Posterior cingulate gyrus (tissue), 11 donors: ENCODE results near the gene FUT9.

Source experiments
- DNase-seq, 10 donors: peaks; one replicate each; pipeline versions ENCODE4 v3.0.0 to v3.0.0-alpha.2; 2020 to 2021; ENCODE audit warnings: mixed read lengths in 3 of 10
- intact Hi-C: fragments of 100-400 bp; cut with DNase I; formaldehyde crosslinking; loops from one replicate; pipeline ENCODE4 v1.15.1; 2023

FUT9 gene

DNA sequence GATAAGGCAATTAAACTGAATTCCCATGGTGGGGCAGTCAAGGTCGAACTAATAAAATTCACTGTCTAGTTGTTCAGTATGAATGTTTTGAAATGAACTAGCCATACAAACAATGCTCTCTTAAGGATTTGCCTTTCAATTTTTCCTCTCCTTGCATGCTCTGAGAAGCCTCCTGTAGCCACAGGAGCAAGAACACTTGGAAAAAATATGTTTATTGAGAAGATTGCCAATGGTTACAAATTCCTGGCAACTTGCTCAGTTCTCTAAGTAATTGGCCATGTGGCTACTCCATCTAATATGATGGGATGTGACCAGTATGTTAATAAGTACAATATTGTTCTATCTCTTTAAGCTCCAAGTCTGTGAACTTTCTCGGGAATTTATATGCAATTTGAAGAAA lies 49.4 kb downstream of the FUT9 start:
- intact Hi-C loops = no loop called here
- DNase-seq = no peak

DNA sequence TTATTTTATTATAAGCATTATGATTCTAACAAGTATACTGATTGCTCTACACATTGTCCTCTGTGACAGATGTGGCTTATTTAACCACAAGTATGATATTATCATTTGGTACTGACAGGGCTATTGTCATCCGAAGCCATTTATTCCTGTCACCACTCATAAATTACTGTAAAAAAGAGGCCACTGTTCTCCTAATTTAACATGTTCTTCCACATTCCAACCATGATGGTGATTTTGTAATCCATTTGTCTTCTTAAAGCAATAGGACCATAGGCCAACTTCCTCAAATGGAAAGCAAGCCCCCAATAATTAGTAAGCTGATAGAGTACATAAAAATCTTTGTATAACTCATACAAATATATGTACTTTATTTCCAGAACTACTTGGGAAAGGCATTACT lies 50.6 kb downstream of the FUT9 start:
- DNase-seq = no peak
- intact Hi-C loops = no loop called here

DNA sequence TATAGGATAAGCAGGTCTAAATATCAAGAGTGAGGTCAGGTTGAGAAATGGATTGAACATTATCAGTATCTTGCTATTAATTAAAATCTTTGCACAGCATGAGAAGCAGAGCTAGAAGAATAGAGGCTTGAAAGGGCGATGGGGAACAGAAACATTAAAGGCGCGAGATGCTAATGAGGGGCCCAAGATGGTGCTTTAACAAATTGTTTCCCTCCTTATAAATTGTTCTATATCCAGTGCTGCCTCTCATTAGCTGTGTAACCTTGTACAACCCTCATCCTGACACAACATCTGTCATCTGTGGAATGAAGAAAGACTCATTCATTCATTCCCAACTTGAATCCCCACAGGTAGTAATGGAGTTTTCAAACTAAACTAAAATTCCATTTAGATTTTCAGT lies 57.8 kb downstream of the FUT9 start:
- no peak for DNase-seq
- intact Hi-C loops = no loop called here

DNA sequence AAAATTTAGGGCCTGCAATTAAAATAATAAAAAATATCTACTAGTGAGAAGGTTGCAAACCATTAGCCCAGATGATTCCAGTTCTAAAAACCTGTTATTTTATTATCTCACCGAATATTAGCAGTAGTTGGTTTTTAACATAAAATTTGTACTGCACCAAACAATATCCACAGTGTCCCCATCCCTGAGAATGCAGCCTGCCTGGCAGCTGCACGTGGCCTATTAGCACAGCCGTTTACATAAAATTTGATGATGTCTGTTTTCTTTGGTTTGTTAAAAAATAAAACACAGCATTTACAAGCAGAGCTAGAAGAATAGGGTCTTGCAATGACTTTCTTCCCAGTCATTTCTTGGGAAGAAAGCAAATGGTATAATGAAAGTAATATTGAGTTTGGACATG lies 58.2 kb downstream of the FUT9 start:
- intact Hi-C loops = no loop called here
- peak in 1 of 10 donors; percentile 78 for DNase-seq

DNA sequence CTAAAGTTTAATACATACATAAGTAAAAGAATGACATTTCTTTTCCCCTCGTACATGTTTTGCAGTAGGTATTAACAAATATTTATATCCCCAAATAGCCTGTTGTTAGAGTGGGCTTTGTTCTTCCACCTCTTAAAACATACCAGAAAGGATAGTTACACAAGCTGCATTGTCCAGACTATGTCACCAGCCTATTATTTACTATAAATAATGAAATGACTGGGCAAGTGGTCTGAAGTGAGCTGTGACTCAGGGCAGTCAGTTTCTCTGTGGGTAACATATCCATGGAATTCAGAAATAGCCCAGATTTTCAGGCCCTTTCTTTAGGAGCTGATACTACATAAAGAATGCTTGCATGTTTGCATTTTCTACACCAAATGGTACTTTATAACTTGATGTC lies 60.1 kb downstream of the FUT9 start:
- DNase-seq = no peak
- intact Hi-C loops = no loop called here

DNA sequence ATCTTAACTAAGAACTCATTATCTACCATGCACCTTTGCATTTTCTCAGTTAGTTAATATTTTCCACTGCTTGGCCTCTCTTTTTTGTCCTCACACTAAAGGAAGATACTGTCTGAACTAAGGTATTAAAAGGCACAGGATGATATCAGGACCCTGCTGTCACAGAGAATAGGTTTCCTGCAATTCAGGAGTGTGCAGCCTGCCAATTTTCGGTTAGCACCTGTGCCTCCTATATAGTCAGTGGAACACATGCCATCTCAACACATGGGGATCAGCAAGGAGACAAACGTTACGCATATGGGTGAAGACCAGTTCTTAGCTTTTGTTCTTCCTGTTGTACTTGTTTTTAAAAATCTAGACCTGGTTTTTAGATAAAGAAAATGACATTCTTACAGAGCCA lies 71.0 kb downstream of the FUT9 start:
- intact Hi-C loops = no loop called here
- DNase-seq = no peak

DNA sequence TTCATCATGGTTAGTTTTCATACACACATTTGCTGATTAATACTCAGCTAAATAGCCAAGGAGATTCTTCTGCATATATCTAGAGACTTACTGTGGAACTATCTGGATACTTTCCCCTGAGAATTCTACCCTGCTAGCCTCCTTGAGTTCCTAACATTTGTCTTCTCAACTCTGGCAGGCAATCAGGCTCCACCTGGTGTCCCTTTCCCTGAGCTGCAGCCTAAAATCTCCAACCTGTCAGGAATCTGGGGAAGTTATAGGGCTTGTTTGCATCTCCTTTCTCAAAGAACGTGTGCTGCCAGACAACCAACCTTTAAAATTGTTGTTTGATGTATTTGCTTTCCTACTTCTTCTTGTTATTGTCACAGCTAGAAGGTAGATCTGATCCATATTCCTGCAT lies 73.4 kb downstream of the FUT9 start:
- intact Hi-C loops = no loop called here
- peak in 1 of 10 donors; percentile 54 for DNase-seq

DNA sequence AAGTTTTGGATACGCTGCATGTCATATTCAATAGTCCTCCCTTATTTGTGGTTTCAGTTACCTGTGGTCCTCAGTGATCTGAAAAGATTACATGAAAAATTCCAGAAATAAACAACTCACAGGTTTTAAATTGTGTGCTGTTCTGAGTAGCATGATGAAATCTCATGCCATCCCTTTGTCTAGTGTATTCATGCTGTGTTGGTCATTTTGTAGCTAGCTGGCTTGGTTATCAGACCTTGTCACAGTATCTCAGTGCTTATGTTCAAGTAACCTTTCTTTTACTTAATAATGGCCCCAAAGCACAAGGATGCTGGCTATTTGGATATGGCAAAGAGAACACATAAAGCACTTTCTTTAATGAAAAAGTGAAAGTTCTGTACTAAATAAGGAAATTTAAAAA lies 78.3 kb downstream of the FUT9 start:
- intact Hi-C loops = no loop called here
- DNase-seq = no peak

DNA sequence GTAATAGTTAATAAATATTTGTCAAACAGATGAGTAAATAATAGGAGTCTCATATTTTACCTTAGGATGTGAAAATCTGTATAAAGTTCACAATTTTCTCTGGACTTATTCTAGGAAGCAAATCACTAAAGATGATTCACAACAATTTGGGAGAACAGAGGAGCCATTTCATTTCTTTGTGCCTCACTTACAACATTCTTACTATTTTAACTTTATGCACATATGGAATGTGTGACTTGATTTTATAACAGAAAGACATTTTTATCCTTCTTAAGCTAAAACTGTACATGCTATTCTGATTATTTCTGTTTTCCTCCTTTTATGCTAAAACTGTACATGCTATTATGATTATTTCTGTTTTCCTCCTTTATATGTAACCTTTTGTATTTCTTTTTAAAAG lies 83.3 kb downstream of the FUT9 start:
- DNase-seq = no peak
- intact Hi-C loops = no loop called here

DNA sequence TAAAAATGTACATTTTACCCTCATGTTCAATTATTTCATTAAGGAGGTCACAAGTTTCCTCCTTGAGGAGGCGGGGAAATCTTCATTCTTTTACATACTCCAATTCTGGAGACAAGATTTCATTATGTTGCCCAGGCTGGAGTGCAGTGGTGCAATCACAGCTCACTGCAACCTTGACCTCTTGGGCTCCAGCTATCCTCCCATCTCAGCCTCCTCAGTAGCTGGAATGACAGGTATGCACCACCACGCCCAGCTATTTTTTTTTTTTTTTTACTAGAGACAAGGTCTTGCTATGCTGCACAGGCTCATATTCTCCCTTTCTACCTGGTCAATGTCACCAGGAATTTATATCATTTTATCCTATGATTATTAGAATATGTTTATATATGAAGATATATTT lies 85.8 kb downstream of the FUT9 start:
- intact Hi-C loops = no loop called here
- DNase-seq = no peak

DNA sequence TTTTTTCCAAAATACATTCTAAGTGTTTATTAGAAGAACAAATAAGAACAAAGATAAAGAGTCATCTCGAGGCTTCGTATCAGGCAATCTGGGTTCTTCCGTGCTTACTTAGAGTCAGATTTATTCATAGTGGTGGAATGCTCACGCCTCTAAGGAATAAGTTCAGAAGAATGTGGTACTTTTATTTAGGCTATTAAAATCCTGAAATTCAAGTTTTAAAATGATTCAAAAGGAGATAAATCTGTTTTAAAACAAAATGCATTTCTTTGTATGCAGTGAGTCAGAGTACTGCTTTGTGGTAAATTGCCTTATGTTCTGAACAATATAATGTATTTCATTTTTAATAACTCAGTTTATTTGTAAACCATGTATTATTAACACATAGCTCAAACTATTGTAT lies 89.1 kb downstream of the FUT9 start:
- no peak for DNase-seq
- intact Hi-C loops = no loop called here

DNA sequence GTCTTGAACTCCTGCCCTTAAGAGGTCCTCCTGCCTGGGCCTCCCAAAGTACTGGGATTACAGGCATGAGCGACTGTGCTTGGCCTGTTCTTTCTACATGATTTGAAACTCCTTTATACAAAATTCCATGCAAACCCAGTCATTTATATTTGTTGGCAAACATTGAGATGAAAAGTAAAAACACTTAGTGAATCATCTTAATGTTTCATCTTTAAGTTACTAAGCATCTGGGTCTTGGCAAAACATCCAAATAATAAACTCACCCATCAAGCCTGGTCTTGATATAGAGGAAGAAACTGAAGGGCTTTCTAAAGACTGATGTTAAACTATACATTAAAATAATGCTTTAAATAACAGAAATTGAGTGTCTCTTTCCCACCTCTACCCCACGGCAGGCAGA lies 95.1 kb downstream of the FUT9 start:
- intact Hi-C loops = no loop called here
- DNase-seq = no peak

DNA sequence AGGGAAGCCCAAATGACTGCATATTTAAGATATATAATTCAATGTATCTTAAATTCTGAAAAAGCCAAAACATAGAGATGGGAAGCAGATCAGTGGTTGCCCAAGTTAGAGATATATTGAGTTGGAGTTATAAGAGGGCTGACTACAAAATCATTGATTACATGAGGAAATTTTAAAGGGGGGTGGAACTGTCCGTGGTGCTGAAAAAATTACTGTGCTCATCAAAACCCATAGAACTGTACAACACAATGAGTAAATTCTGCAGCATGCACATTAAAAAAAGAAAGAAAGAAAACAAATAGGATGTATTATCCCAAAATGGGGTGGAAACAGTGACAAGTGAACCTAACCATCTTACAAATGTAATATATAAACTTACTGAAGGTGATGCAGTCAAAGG lies 100.9 kb downstream of the FUT9 start:
- DNase-seq = no peak
- intact Hi-C loops = no loop called here

DNA sequence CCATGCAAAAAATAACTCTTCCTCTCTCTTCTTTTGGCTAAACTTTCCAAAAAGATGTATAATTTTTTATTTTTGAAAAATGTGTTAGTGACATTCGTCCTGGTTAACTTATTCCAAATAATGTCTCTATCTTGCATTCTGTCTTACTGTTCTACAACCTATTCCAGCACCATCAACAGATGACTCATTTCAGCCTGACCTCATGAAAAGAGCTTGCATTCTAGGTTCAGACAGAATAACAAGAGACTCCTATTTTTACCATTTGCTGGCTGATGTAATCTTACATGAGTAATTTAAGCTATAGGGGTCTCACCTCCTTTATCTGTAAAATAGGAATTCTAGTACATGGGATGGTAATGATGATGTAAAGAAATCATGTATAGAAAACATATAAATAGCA lies 109.0 kb downstream of the FUT9 start:
- no peak for DNase-seq
- intact Hi-C loops = no loop called here

DNA sequence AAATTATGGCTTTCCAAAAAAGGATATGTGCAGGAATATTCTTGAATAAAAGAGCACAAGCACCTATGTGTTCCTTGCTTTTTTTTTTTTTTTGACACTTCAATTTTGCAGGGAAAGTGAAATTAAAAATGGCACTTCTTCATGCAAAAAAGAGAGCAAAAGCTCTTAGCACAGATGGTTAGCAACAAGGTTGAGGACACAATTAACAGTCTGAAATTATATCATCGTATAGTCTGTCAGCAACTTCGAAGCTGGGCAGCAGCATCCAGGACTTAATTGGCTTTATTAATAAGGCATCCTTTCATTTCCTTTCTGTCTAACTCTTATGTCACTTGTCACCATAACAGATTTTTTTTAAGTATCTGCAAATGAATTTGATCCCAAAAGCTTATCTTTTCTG lies 122.6 kb downstream of the FUT9 start:
- DNase-seq = no peak
- intact Hi-C loops = no loop called here

DNA sequence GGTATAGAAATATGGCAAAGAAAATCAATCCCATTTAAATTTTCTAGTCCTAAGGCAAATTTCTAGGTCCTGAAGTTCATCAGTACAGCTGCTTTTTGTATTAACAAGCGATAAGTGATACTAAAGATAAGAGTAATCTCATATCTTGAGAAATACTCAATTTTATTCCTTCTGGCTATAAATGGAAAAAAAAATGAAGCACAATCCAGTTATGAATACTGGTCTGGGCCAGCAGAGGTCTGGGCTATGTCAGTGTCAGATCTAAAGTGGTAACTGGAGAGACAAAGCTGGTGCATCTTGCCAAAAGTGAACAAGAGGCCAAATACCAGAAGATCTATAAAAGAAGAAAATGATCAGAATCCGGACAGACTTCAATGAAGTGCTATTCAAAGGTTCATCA lies 126.4 kb downstream of the FUT9 start:
- DNase-seq = no peak
- intact Hi-C loops = no loop called here

DNA sequence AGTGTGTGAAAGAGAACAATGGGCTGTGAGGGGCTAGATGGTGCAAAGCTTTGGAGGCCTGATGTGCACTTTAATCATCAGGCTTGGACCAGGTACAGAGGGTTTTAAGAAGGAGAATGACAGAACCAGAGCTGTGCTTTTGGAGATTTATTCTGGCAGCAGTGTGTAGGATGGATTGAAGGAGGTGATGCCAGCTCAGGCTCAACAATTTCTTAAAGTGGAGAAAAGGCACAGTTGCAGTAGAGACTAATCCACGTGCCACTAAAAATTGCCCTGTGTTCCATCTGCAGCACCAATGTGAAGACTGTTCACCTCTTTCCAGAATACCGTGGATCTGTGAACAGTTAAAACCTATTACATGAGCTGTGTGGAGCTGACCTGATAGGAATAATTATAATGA lies 134.7 kb downstream of the FUT9 start:
- DNase-seq = peak in 1 of 10 donors; percentile 11
- intact Hi-C loops = no loop called here

DNA sequence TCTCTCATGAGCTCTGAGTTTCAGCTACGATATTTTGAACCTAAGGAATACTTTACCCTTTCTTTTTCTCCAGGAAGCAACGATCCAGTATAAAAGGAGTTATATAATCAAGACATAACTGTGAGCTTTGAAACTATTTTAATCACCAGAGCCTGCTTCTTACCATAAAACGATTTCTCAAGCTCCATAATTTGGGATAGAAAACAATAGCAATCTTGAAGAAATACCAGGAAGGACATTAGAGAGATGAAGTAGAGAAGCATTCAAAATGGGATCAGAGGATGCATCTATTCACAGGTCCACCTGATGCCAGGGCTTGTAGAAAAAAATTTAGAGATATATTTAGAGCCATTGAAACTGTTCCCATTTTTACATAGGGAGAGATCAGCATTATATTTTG lies 135.9 kb downstream of the FUT9 start:
- intact Hi-C loops = no loop called here
- no peak for DNase-seq

DNA sequence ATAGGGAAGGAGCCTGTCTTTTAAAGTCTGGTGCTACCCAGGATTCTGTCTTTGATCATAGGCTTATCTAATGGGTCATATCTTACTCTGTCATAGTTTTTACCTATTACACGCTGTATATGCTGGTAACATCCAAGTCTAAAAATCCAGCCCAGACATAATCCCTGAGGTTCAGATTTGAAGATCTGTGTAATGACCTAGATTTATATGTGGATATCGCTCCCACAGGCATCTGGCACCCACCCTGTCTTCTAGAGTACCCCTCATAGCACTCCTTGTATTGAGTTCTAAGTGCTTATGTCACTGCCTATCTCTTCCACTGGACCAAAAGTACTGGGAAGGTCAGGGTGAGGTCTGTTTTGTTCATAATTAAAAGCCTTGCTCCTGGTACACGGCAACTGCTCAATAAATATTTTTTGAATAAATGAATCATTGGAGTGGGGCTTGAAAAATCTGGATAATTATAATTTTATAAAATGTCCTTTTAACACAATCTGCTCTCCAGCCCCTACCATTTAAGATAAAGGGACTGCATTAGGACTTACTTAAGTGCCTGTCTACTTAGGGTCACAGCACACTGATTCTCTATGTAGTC lies 136.4 kb downstream of the FUT9 start:
- no peak for DNase-seq
- intact Hi-C loops = no loop called here

DNA sequence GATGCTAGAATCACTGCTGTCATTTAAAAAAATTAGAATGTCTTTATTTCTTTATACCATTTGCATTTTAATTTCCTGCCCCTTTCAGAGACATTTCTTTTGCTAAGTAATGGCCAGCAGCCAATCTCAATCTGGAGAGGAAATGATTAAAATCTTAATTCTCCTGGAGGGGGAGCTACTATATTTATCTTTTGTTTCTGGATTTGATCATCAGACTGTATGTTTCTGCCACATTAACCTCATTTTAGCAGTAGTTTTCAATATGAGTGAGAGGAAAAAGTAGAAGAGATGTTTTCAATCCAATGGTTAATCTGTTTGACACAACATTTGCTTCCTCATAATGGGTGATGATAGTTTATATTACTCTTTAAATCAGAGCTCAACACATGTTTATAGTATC lies 138.0 kb downstream of the FUT9 start:
- DNase-seq = no peak

DNA sequence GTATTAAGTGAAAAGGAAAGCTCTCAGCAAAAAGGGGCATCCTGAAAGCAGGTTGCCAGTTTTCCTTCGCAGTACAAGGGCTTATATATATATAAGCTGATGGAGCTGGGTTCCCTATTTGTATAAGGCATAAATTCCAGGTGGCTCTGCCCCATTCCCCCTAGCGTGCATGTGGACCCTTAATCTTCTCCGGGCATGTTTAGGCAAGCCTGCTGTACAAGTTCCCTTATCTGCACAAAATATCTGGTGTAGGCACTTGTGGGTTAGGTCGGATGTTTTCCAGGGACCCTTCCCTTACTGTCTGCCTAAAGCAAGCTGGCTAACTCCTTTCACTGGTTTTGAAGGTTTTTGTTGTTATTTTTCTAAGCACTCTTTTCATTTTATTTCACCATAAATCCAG lies 140.7 kb downstream of the FUT9 start:
- no peak for DNase-seq
- intact Hi-C loops = no loop called here

More for the DNA sequence above, 138.0 kb downstream of the FUT9 start:
- intact Hi-C loops = no loop called here

DNA sequence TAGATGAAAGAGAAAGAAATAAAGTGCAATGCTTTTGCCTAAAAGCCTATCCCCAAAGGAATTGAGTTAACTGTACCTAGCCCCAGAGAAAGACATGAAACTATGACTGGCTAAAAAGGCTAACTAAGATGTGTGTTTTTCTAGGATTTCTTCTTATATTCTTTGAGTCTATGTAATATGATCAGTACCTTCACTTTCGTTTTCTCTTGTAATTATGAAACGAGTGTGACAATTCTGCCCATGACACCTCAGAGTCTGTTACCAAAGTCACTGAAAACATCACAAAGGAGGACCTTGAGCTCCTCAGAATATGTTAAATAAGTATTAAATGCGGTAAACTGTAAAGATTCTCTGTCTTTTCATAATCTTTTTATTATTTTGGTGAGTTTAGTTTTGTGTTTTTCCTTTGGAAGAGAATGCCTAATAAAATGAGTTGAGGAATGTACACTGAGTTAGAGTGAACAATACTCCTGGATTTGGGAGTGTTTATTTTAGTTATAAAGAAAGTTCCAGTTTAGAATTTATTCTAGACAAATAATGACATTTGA lies 141.3 kb downstream of the FUT9 start:
- no peak for DNase-seq
- intact Hi-C loops = no loop called here

DNA sequence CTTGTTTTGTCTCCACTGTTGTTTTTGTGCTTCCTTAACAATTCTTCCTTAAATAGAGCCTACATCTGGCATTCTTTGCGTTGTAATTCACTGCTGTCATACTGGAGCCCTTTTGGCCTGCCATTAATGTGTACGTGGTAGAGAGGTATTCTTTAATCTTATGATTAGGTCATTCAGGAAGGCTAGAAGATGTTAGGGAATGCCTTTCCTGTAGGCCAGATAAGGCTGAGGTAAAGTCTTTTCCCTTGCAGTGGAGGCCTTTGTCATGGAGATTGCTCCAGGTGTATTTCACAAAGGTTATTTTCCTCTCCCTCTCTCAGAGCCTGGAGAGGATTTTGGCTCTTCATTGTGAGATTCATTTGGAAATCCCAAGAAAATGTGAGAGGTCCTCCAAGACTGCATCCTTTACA lies 146.9 kb downstream of the FUT9 start:
- no peak for DNase-seq
- intact Hi-C loops = no loop called here
